Stimulated activated CD8-positive, alpha-beta memory T cell treated with anti-CD3 and anti-CD28 coated beads, Interleukin-7, amount 100 ng/mL, for 24 hours (primary cell): ENCODE measurements around the gene AGBL1.

ENCODE experiments used
- DNase-seq: peaks from one replicate; pipeline ENCODE4 v3.0.0-alpha.2; 2020; ENCODE audit warnings: low read depth

Gene AGBL1

GRCh38 chr15:86237111-86237500 is 157.4 kb downstream of the AGBL1 start:
- no peak for DNase-seq

- no peak for DNase-seq
These were observed 167.7 kb downstream of the AGBL1 start for GRCh38 chr15:86247249-86247955.

- no peak for DNase-seq
These were observed 175.6 kb downstream of the AGBL1 start for GRCh38 chr15:86255247-86255646.

- no peak for DNase-seq
These were observed 177.0 kb downstream of the AGBL1 start for GRCh38 chr15:86256628-86257027.

- no peak for DNase-seq
These were observed 179.9 kb downstream of the AGBL1 start for GRCh38 chr15:86259589-86259988.

GRCh38 chr15:86263230-86263629 is 183.6 kb downstream of the AGBL1 start:
- DNase-seq: no peak

GRCh38 chr15:86266896-86267484 is 187.3 kb downstream of the AGBL1 start:
- no peak for DNase-seq

- DNase-seq: no peak
These were observed 188.2 kb downstream of the AGBL1 start for GRCh38 chr15:86267892-86268291.

- DNase-seq: no peak
These were observed 188.9 kb downstream of the AGBL1 start for GRCh38 chr15:86268558-86268957.

- no peak for DNase-seq
These were observed 193.6 kb downstream of the AGBL1 start for GRCh38 chr15:86273309-86273708.

GRCh38 chr15:86275361-86275760 is 195.7 kb downstream of the AGBL1 start:
- no peak for DNase-seq

- DNase-seq: no peak
These were observed 198.9 kb downstream of the AGBL1 start for GRCh38 chr15:86278586-86278985.

- no peak for DNase-seq
These were observed 205.0 kb downstream of the AGBL1 start for GRCh38 chr15:86284635-86285034.

- DNase-seq: no peak
These were observed 215.8 kb downstream of the AGBL1 start for GRCh38 chr15:86295511-86295910.

- no peak for DNase-seq
These were observed 217.1 kb downstream of the AGBL1 start for GRCh38 chr15:86296769-86297168.

- no peak for DNase-seq
These were observed 220.9 kb downstream of the AGBL1 start for GRCh38 chr15:86300390-86301125.

GRCh38 chr15:86311568-86312280 is 232.1 kb downstream of the AGBL1 start:
- DNase-seq: no peak

GRCh38 chr15:86312486-86312885 is 232.8 kb downstream of the AGBL1 start:
- DNase-seq: no peak

GRCh38 chr15:86316216-86316615 is 236.5 kb downstream of the AGBL1 start:
- no peak for DNase-seq

GRCh38 chr15:86316726-86317383 is 237.2 kb downstream of the AGBL1 start:
- no peak for DNase-seq

- no peak for DNase-seq
These were observed 237.7 kb downstream of the AGBL1 start for GRCh38 chr15:86317384-86317740.

- no peak for DNase-seq
These were observed 243.0 kb downstream of the AGBL1 start for GRCh38 chr15:86322629-86323028.
